GM18907 (cell line): ENCODE data around the gene THSD4.

Experiments
- ATAC-seq: cut with Tn5 transposase; IDR thresholded peaks from one replicate; pipeline ENCODE4 v1.9.1; 2021; ENCODE audit warnings: mild to moderate bottlenecking, moderate library complexity; ENCODE audit not compliant: unreplicated experiment

Gene THSD4

DNA sequence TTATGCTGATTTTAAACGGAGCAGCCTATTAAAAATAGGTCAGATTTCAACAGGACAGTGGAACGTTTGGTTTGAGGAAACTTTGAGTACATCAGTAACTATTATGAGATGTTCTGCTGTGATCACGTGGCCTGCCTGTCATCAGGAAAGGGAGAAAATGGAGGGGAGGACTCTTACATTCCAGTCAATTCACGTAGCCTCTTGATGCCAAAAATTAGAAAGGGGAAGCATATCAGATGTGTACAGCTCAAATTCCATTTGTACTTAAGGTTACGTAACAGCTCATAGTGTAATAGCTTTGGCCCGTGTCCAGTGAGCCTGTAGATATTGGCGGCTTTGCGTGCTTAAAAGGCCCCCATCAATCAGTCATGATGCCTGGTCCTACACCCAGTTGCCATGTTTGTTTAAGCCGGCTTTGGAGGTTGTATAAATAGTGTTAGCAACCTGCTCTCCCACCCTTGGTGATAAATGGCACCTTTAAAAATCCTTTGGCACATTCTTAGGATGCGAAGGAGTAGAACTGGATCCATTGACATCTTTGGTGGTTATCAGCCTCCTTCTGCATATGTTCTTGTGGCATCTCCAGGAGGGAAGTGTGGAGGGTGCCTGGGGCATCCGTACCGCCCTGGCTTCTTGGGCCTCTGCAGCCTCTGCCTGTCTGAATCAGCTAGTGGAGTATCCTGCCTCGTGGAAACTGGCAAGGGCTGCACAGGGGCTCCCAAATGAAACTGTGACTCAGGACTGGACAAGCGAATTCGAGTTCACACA lies 163.9 kb downstream of the THSD4 start:
- no peak for ATAC-seq

DNA sequence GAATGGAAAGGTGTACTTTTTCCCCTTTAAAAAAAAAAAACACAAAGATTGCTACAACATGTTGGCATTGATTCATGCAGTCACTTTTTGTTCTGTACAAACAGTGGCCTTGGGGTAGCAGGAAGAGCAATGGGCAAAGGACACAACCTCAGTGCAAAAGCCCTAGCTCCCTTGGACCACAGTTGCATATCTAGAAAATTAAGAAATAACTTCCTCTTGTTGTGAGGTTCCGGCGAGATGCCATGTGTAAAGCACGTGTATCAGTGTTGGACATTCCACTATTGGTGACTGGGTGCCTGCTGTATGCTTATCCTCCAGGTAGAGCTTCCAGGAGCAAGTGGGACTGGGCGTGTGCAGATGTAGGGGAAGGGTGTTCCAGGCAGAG lies 164.5 kb downstream of the THSD4 start:
- ATAC-seq = no peak

DNA sequence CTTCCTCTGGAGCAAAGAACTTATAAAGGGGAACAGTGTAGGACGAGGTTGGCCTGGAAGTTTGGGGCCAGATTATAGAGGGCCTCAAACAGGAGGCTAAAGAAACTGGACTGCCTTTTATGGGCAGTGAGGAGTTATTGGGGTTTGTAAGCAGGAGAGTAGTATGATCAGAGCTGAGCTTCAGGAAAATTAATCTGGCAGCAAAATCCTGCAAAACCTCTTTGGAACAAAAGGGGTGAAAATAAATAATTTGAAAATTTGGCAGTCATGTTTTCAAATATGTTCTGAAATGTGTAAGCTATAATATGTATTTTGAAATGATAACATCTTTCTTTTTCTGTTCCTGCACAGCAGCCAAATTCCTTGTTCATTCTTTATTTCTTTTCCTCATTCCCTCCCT lies 164.9 kb downstream of the THSD4 start:
- ATAC-seq = no peak

DNA sequence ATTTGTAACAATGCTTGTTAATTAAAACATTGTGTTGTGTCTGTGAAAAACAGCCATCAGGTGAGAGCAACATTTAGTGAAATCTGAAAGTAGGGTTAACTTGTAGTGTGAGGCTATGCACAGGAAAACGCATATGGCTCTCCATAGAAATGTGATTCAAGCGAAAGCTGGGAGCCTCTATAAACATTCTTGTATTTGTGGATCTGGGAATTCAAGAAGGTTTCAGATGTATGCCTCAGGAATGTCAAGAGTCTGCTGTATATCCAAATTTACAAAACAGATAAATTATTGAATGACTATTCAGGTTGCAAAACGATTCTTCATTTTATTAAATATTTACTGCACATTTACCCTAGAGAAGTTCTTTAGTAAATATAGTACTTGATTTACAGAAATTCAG lies 166.0 kb downstream of the THSD4 start:
- ATAC-seq = no peak

DNA sequence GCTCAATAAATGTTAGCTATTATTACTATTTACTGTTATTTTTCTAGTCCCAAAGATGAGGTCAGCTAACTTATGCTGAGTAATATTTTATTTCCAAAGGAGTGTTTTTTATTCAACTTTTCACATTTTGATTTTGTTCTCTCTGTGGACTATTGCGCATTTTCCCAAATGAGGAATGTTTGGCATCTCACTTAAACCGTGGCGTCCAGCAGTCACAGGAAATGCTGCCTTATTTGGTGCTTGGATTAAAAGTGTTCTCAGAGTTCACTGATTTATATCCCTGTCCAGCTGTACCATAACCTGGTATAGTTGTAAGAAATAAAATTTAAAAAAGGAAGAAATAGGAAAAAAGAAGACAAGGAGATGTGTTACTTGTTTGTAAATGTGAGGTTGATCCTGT lies 166.8 kb downstream of the THSD4 start:
- ATAC-seq = no peak

DNA sequence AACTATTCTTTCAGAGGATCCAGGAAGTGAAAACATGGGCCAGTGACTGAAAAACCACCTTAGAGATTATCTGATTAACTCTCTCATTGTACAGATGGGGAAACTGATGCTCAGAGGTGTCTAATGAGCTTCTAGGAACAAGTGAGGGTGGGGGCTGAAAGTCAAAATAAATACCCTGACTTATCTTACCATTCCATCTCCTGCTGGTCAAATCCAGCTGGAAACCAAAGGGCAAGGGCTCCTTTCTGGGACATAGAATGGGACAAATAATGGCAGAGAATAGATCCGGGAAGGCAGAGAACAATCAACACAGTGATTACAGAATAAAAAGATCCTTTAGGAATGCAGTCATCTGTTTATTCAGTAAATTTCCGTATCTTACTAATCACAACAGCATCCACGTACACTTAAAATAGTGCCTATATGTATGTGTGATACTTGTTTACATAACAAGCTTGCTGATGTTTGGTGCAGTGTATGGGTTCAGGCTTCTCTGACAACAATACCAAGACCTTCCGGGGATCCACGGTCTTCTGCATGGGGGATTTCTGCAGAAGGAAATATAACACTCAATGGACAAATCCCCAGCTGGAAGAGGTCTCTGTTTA lies 173.2 kb downstream of the THSD4 start:
- ATAC-seq = no peak

DNA sequence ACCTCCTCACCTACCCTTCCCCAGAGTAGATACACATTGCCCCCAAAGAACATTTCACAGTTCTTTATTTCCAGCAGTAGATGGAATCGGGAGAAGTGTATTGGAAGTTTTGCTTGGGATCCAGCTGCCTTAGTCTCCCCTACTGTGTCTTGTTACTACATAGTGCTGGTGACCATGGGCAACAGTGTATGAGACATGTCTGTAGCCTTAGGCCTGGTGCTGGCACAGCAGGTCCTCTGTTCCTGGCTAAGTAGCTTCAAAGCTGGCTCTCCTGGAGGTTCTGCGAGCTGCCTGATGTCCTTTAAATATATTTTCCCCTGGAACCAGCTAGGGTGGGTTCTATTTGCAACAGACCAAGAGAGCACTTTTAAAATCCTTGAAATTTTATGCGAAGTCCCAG lies 174.7 kb downstream of the THSD4 start:
- ATAC-seq = no peak

DNA sequence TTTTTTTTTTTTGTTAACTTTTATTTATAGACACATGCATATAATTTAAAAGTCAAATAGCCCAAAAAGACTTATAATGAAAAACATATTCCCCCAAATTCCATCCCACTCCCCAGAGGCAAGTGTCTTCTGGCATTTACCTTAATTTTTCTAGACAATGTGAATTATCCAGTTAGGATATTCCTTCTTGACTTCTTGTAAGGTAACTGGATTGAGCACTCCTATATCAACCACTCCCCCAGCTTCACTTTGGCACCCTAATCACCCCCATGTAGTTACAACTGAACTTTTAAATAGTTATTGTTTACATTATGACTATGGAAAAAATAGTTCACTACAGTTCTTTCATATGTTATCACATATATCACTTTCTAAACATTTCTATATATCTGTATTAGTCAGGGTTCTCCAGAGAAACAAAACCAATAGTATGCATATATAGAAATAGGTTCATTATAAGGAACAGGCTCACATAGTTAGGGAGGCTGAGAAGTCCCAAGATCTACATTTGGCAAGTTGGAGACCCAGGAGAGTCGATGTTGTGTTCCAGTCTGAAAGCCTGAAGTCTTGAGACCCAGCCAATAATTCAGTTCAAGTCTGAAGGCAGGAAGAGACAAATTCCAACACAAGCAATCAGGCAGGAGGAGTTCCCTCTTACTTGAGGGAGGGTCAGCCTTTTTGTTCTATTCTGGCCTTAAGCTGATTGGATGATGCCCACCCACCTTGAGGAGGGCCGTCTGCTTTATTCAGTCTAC lies 175.8 kb downstream of the THSD4 start:
- no peak for ATAC-seq

DNA sequence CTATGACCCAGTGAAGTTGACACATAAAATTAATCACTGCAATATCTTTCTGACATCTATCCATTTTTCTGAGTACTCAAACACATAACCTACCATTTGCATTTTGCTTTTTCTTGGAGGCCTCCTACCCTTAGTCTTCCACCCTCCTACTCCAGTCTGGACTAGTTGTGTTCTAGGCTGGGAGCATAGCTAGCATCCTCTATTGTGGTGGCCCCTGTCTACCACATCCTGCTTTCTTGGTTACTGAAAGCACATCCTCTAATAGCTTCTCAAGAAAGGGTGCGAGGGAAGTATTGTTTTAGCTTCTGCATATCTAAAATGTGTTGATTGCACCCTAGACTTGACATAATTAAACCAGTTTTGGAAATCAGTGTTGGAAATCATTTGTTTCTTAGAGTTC lies 176.5 kb downstream of the THSD4 start:
- no peak for ATAC-seq

DNA sequence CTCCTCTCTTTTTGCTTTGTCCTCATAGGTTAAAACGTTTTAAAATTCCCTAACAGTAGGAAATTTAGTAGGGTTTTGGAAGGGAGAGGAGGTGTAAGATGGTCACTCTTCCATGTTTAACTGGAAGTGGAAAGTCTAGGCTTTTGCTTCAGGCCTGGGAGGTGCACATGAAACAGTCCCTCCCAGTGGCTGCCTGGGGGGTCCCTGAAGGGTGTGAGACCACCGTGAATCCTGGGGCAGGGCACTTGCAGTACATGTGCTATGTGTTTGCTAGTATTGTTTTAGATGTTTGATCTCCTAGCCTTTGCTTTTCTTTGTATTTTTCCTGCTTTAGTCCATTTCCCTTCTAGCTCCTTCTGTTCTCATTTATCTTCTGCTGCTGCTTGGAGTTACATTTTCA lies 178.5 kb downstream of the THSD4 start:
- no peak for ATAC-seq

DNA sequence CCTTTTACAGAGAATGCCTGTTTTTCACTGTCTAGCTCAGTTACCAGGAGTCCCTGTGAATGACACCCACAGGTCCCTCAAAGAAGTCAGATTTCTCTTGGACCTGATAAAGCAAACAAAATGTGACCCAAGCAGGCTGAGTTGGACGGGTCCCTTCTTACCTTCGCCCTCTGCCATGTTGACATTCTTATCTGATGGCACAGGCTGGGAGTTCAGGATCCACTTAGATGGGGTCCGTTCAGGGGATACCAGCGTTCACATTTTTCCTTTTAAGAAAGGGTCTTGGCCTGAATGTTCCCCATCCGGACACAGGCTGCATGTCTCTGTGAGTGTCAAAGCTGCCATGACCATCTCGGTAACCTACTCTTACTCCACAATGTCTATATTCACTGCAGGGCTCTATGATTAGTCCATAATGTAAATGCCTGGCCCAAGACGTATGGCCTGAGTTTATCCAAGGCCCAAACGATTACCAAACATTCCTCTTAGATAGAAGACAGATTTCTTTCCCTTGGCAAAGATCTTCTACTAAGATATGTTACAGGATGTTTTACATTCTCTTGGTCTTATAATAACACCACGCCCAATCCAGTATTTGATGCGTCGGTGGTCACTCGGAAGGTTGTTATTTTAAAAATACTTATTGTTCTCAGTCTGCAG lies 179.1 kb downstream of the THSD4 start:
- no peak for ATAC-seq

DNA sequence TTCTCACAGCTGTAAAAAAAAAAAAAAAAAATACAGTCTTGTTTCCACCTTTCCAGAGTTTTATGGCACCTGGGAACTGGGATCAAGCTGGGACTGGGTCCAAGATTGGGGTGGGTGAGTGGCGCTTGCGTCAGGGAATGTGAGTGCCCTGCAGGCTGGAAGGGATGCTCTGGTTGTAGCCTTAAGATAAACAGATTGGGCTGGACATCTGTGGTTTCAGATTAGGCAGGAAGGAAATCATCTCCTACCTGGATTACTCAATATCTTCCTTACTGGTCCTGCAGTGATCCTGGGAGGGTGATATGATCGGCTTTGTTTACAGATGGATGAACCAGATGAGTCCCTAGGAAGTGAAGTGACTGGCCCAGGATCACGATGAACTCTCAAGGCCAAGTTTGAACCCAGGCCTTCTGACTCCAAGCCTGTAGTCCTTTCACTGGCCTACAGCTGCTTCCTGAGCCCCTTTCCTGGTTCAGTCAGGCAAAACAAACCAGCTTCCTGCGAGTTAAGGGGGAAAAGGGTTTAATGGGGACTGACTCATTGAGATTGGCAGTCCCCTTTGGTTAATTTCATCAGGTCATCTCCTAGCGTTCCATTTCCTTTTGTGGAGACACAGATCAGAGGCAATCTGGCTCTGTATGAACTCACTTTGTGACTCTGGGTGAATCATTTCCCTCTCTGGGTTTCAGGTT lies 179.8 kb downstream of the THSD4 start:
- no peak for ATAC-seq

DNA sequence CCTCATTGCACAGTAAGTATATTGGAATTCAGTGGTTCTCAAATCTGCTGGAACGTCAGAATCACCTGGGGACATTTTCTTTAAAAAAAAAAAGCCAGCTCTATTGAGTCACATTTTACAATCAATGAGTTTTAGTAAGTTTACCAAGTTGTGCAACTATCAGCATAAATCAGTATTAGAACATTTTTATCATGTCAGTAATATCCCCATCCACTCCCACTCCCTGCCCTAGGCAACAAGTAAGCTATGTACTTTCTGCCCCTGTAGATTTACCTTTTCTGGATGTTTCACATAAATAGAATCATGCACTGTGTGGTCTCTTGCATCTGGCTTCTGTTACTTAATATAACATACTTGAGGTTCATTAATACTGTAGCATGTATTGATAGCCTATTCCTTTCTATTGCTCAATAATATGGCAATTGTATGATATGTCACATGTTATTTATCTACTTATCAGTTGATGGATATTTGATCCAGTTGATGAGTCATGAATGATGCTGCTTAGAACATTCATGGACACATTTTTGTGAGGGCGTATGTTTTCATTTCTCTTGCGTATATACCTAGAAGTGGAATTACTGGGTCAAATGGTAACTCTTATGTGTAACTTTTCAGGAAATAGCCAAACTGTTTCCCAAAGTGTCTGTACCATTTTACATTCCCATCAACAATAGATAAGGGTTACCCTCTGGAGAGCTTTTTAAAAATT lies 180.5 kb downstream of the THSD4 start:
- ATAC-seq = no peak

DNA sequence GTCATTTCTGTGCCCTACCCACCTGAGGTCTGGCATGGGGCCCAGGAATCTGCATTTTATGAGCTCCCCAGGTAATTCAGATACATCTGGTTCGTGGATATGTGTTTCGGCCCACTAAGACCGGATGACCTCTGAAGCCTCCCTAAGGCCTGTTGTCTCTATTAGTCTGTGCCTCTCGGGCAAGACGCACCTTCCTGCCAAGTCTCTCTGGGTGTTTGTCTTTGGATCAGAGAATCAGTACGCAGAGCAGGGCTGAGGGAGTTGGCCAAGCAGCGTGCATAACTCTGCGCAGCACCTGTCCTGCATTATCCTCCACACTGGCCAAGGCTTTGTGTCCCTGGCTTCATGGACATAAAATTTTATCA lies 181.0 kb downstream of the THSD4 start:
- ATAC-seq = no peak

DNA sequence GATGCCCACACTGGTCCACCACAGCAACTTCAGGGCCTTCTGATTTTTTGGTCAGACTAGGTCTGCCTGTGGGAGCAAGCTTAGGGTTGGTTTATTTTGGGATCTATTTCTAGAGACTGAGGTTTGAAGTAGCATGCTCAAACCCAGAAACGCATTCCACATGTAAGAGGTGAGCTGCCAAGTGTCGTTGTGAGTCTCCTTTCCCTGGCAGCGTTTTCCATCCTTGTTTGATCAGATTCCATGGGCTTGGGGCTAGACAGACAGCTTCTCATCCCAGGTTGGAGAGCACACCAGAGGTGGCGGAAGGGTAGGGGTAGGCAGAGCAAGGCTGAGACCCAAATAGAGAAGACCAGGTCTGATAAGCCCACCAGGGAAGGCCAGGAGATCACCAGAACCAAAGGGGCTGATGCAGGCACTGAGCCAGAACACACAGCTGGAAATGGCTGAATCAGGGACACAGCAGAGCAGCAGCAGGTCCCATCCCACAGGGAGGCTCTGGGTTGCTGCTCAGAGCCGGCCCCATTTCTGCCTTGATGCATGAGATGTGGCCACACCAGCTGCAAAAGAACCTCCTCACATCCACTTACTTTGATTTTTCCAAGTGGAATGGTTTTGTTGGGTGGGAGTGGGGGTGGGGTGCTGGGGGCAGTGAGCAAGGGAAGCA lies 186.8 kb downstream of the THSD4 start:
- ATAC-seq = no peak

DNA sequence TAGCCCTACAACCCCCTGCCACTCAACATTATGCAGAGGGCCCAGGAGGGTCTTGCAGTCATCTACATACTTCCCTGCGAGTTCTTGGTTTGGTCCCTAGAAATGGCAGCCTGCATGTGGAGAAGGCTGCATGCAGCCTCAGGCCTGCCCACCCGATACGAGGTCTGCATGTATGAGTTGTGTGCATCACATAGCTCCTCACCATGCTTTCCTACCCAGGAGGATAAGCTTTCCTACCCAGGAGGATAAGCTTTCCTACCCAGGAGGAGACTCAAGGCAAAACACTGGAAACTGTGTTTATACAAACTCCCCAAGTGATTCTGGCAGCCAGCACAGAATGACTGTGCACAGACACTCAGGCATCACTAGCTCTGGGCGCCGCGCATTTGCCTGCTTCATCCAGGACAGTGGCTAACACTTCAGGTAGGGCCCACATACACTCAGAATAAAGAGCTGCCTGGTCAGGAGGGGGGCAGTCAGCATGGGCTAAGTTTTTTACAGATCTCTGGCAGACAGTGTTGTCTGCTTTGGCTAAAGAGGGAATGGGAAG lies 187.7 kb downstream of the THSD4 start:
- no peak for ATAC-seq

DNA sequence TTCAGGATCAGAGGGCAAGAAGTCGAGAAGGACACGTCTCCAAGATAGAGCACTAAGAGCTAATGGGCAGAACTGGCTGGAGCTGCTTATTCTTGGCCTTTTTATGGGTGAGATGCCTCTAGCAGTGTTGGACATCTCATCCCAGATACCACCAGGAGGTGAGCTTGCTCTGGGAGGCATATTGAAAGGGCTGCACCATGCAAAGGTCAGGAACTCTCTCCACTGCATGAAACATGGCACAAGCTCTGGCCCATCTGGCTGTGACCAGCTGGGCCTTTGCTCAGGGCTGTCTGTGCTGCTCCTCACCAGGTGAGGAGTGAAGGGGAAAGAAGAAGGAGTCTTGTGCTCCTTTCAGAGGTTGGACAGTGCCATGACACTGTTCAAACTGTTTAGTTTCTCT lies 188.7 kb downstream of the THSD4 start:
- no peak for ATAC-seq

DNA sequence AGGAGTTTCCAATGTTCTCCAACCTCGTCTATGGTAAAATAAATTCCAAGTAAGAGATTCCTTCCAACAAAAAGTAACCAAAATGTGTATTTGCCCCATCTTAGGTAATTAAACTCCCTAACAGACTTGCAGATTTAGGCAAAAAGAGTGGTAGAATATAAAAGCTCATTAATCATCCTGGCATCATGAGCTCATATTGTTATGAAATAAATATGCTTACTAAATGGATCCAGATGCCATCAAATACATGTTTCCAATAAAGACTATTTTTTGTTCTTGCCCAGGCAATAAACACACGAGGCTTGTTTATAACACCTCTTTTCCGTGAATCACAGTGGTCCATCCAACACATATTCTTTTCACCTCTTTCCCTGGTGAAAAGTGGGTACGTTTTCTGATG lies 189.4 kb downstream of the THSD4 start:
- no peak for ATAC-seq

DNA sequence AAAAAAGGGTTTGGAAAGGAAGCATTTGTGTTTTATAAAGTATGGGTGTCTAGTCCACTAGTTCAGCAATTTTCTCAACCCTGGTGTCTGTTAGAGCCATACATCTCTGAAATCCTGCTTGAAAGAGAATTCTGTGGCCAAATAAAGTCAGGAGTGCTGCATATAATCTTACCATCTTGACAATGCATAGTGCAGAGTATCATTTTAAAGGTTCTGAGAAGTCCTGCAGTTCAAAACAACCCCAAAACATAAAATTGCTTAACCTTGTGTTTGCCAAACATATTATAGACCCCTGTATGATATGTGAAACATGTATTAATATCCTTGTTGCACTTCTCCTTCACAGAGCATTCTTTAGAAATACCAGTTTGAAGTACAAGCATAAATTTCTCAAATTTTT lies 191.3 kb downstream of the THSD4 start:
- no peak for ATAC-seq
